ENCODE data around the gene TAF13.
"Not testable (repeated sequence)": the region's sequence is repeated elsewhere in the genome, so short reads cannot be mapped to it uniquely, and the experiment has no call there.

Gene TAF13

GRCh38 chr1:109045595-109045994 lies 30.2 kb downstream of the TAF13 start:
- DNase-seq = no peak

GRCh38 chr1:109041621-109042468 lies 34.0 kb downstream of the TAF13 start, which contains the start of gene WDR47:
WDR47 (minus strand) TSS chr1:109042102; CDS start chr1:109023512, 18,590 bp downstream.
- DNase-seq = peak; percentile 97

DNA sequence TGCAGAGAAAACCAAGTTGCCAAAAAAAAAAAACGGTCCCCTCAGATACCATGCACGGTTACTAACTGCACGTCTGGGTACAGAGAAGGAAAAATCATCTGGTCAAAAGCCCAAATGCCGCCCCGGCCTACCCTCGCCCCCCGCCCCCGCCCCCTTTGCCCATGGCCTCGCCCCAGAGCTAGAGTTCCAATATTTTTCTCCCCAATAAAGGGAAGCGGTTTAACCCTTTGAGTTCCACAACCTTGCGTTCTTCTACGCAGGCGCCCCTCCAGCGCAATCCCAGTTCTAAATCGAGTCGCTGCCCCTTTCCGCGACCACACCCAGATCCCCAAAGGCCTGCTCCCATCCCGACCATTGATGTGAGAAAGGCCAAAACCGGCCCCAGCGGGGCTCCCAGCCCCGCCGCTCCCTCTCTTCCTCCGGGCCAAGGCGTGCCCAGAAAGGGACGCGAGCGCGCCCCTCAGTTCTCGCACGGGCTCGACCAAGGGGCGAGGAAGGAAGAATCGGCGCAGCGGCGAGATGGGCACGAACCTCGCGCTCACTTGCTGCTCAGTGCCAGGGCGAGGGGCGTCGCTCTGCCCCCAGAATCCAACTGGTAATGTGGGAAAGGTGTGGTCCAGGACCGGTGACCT lies 34.7 kb downstream of the TAF13 start:
- DNase-seq = peak; percentile 34

GRCh38 chr1:109040627-109040988 lies 35.2 kb downstream of the TAF13 start:
- no peak for DNase-seq

GRCh38 chr1:109034382-109034781 lies 41.4 kb downstream of the TAF13 start:
- no peak for DNase-seq

DNA sequence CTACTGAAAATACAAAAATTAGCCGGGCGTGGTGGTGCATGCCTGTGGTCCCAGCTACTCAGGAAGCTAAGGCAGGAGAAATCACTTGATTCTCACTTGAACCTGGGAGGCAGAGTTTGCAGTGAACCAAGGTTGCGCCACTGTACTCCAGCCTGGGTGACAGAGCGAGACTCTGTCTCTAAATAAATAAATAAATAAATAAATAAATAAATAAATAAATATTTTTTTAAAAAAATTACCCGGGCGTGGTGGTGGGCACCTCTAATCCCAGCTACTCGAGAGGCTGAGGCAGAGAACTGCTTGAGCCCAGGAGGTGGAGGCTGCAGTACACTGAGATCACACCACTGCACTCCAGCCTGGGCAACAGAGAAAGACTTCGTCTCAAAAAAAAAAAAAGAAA lies 46.3 kb downstream of the TAF13 start:
- not testable (repeated sequence) for DNase-seq

DNA sequence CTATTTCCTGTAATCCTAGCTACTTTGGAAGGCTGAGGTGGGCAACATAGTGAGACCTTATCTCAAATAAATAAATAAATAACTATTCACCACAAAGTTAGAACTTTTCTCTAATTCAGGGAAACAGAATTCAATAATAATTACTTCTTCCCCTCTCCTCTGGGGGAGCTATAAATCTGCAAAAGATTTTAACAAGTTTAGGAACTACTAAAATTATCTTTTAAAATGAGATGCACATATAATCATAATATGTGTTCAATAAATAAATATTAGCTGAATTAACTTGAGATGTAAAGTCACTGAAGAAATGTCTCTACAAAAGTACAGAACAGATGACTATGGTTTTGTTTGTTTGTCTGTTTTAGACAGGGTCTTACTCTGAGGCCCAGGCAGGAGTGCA lies 48.0 kb downstream of the TAF13 start:
- no peak for DNase-seq

DNA sequence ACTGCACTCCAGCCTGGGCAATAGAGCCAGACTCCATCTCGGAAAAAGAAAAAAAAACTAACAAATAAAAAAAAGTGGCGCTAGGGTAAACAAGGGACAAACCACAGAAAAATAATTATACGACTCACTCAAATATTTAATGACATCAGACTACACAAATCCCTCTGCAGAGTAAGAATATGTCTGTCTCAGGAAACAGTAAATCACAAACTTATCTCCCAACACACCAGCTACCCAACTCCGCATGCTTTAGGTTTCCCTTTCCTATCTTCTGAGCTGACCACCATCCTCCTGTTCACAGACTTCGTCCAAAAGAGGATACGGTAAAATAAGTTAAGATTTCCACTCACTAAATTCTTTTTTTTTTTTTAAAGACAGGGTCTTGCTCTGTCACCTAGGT lies 50.1 kb downstream of the TAF13 start:
- DNase-seq = no peak

GRCh38 chr1:109024646-109025045 lies 51.2 kb downstream of the TAF13 start:
- DNase-seq = no peak

DNA sequence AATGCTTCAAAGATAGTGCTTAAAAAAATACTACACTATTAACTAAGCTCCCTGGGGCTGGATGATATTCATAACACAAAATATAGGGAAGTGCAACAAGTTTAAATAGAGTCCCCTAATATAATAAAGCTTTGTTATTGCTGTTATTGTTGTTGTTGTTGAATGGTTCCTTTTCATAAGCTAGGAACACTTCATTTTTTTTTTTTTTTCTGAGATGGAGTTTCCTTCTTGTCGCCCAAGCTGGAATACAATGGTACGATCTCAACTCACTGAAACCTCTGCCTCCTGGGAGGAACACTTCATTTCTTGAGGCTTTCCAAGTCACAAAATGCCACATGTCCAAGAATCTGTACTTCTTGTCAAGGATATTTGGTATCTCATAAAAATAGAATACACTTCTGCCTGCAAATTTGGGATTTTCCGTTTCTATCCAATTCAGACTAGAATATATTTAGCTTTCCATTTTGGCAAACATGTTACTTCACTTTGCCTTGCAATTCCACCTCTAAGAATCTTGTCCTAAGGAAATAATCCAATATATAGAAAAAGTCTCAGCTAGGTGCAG lies 55.0 kb downstream of the TAF13 start:
- DNase-seq = no peak

- not testable (repeated sequence) for DNase-seq
These were observed 58.1 kb downstream of the TAF13 start for GRCh38 chr1:109017719-109018118.

DNA sequence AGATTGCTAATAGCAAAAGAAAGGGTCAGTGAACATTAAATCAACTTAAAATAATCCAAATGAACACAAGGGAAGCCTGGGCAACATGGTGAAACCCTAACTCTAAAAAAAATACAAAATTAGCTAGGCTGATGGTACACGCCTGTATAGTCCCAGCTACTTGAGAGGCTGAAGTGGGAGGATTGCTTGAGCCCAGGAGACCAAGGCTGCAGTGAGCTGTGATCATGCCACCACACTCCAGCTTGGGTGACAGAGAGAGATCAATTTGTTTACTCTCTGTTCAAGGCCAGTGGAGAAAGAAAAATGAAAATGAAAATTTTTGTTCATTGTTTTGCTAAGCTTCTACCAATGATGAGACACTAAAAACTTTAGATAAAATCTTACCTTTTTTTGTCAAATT lies 58.7 kb downstream of the TAF13 start:
- DNase-seq = no peak

All from CD4-positive, alpha-beta T cell treated with Interleukin-17A for 1 hour (primary cell).